Heart left ventricle (tissue), 16 donors: Measurements from ENCODE around the gene PGAP2. TPM values are rescaled to one million over a fixed set of nuclear protein-coding genes. Genes with fewer than 3 reads are reported as not detected.
A peak's percentile ranks its signal among the peaks of the same experiment; 100 is the strongest.
"Not testable (repeated sequence)": the region's sequence is repeated elsewhere in the genome, so short reads cannot be mapped to it uniquely, and the experiment has no call there.

Source experiments
- ATAC-seq, 4 donors: fragments of 200-7000 bp; cut with Tn5 transposase; one replicate each; pipeline ENCODE4 v1.9.1; 2020 to 2022; ENCODE audit warnings: moderate library complexity in 4 of 4, mild to moderate bottlenecking in 3 of 4, moderate number of reproducible peaks in 1 of 4
- DNase-seq, 5 donors: peaks; one replicate each; pipeline ENCODE4 v3.0.0-alpha.2; 2020
- H3K27ac ChIP-seq, 12 donors: fragments of 200-600 bp; sonication (generic) in 4 of 12; one replicate each; pipeline versions ENCODE4 v1.5.0 to v1.8.0; 2016 to 2022; ENCODE audit warnings: mild to moderate bottlenecking in 2 of 12
- H3K27me3 ChIP-seq, 9 donors: fragments of 200-600 bp; sonication (generic) in 2 of 9; one replicate each; pipeline versions ENCODE4 v1.5.1 to v1.8.0; 2016 to 2022; ENCODE audit warnings: mild to moderate bottlenecking in 3 of 9
- H3K36me3 ChIP-seq, 9 donors: fragments of 200-600 bp; sonication (generic) in 2 of 9; one replicate each; pipeline versions ENCODE4 v1.5.0 to v1.8.0; 2018 to 2022; ENCODE audit warnings: mild to moderate bottlenecking in 2 of 9
- H3K4me1 ChIP-seq, 12 donors: fragments of 200-600 bp; sonication (generic) in 4 of 12; one replicate each; pipeline versions ENCODE4 v1.5.0 to v1.8.0; 2016 to 2022; ENCODE audit warnings: mild to moderate bottlenecking in 3 of 12
- H3K4me3 ChIP-seq, 12 donors: fragments of 200-600 bp; sonication (generic) in 4 of 12; one replicate each; pipeline versions ENCODE4 v1.5.0 to v1.8.0; 2017 to 2022; ENCODE audit warnings: mild to moderate bottlenecking in 9 of 12, moderate library complexity in 4 of 12
- H3K9me3 ChIP-seq, 12 donors: fragments of 200-600 bp; sonication (generic) in 4 of 12; one replicate each; pipeline versions ENCODE4 v1.5.0 to v1.8.0; 2016 to 2022; ENCODE audit warnings: mild to moderate bottlenecking in 1 of 12
- POLR2A ChIP-seq, 2 donors: fragments of 450-650 bp; IDR thresholded peaks; one replicate each; pipeline ENCODE4 v1.6.1; 2017; ENCODE audit warnings: antibody characterized with exemption in 2 of 2, mild to moderate bottlenecking in 2 of 2, moderate library complexity in 2 of 2
- WGBS, 4 donors: extraction: QIAGEN DNeasy Blood & Tissue Kit in 2 of 4; methylation state at CpG; one replicate each; pipeline versions ENCODE4 v1.1.5 to v1.1.7; 2013 to 2018; 5-methylcytosine and 5-hydroxymethylcytosine counted together
- intact Hi-C, 10 donors: fragments of 100-400 bp; cut with DNase I; formaldehyde crosslinking; loops; one replicate each; pipeline versions ENCODE4 v1.11.1 to v1.14.2; 2022
- long read RNA-seq, 3 donors: library from polyadenylated mRNA; unstranded; transcript quantifications; one replicate each; pipeline ENCODE4 v2.0.0, GENCODE V29; 2020 to 2021
- polyA plus RNA-seq, 2 donors: library from polyadenylated mRNA; stranded (reverse); fragments of 200-250 nt; gene quantifications; one replicate each; pipeline ENCODE4 v1.2.3, GENCODE V29; 2013
- total RNA-seq, 9 donors: library from RNA; depleted of rRNA in 2 of 9; stranded (reverse); fragments of >200 nt in 2 of 9; fragmentation: NEBNext Ultra II Directional in 3 of 9; extraction: Animal tissue kit (Norgen Biotek cat#: 25700) in 3 of 9; gene quantifications; one replicate each; pipeline versions ENCODE4 v1.1.0 to v1.2.4, GENCODE V29; 2016 to 2023
- TF ChIP-seq, protein P1 (sequence below), 12 donors: fragments of 200-600 bp; sonication (generic) in 4 of 12; IDR thresholded peaks; one replicate each; pipeline versions ENCODE4 v1.5.0 to v1.8.0; 2018 to 2022; ENCODE audit warnings: antibody characterized with exemption in 12 of 12, mild to moderate bottlenecking in 5 of 12
- donor health status: ischemic (EF 13 %, LVEDD 7.1; RV severe dilation, severe dysfunction).
- donor health status: healthy with polysubstance abuse.
- donor health status: DM: no; HTN: yes; CAD: no.
- donor health status: DM: no; HTN: no; CAD: no.
- donor health status: ischemic (EF 25% LVEDD 6.9; RV normal size, moderate dysfunction).
- donor health status: ischemic (EF 25% LVEDD 5.7; RV mildly dilated, moderate dysfunction).
- donor health status: healthy.
- donor health status: DM: yes; HTN: yes; CAD: no.
- donor health status: ischemic (EF 35%, LVEDD 5.7; RV mildly dilated, moderate dysfunction).
- donor health status: nonischemic (EF 11% LVEDD 7.7; RV severe dilation, severe dysfunction).
- donor health status: DM: yes; HTN: yes; CAD: no.
- donor health status: PGD.
- donor health status: ischemic (EF 29% LVEDD 5.4; RV normal size, mild dysfunction).
- donor health status: nonischemic (EF 23%, LVEDD 6.1; RV moderate dilation, normal function).

Gene PGAP2
- total RNA-seq (10 to 100 TPM; 17.6 to 31.7 (median 23.3) TPM), polyA plus RNA-seq (10 to 100 TPM; 12.9 to 17.3 TPM)
- long read RNA-seq, donor 1, transcript PGAP2-207 (6 exons, 931 nt), result major isoform, 8 of 51 reads
- long read RNA-seq, donor 1, partial matches to known transcripts, result 24 of 51 reads
- long read RNA-seq, donor 1, other reads (novel, unspliced or antisense), result 12 of 51 reads
- long read RNA-seq, donor 2, transcript PGAP2-215 (6 exons, 798 nt), result minor isoform, 5 of 71 reads
- long read RNA-seq, donor 2, transcript PGAP2-207 (6 exons, 931 nt), result major isoform, 7 of 71 reads
- long read RNA-seq, donor 2, partial matches to known transcripts, result 30 of 71 reads
- long read RNA-seq, donor 2, other reads (novel, unspliced or antisense), result 20 of 71 reads
- long read RNA-seq, donor 3, transcript PGAP2-207 (6 exons, 931 nt), result major isoform, 8 of 35 reads
- long read RNA-seq, donor 3, partial matches to known transcripts, result 16 of 35 reads
- long read RNA-seq, donor 3, other reads (novel, unspliced or antisense), result 7 of 35 reads

DNA sequence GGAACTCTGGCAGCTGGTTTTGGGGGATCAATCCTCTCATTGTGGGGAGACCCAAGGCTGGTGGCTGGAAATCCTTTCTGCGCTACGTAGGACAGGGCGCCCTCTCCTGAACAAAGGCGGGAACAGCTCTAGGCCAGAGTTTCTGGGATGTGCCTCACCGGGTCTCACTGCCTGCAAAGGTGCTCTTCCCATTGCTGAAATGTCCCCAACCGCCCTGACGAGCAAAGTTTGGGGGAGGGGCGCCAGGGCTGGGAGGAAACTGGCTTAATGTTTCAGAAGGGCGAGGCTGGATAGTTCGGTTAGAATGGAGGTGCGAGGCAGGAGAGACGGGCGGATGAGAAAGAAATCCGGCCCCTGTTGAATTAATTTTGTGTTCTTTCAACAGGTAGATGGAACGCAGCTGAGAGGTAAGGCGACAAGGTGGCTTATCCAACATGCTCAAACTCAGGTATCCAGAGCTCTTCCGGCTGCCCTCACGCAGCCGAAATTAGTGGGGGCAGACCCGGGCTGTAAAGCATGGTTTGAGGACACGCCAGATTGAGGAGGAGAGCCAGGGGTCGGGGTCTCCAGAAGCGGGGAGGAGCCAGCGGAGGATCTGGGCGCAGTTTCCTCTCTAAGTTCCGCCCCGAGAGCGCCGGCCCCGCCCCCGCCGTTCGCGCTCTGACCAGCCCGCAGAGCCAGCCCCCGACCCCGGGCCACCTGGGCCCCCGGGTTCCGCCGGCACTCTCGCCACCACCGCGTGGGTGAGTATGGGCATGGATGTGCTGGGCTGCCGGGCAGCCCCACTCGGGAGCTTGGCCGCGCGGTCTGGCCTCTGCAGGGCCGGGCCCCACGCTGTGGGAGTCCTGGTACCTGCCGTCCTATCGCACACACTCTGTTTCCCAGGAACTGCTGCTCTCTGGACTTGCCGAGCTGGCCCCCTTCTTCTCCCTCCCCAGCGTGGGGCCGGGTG lies at the start of gene PGAP2:
TSS of gene PGAP2 (plus strand) at position 652 of the 952 bp plus-strand sequence. CDS start 2,700 bp downstream, outside the sequence.
- TF ChIP-seq, protein P1, sequence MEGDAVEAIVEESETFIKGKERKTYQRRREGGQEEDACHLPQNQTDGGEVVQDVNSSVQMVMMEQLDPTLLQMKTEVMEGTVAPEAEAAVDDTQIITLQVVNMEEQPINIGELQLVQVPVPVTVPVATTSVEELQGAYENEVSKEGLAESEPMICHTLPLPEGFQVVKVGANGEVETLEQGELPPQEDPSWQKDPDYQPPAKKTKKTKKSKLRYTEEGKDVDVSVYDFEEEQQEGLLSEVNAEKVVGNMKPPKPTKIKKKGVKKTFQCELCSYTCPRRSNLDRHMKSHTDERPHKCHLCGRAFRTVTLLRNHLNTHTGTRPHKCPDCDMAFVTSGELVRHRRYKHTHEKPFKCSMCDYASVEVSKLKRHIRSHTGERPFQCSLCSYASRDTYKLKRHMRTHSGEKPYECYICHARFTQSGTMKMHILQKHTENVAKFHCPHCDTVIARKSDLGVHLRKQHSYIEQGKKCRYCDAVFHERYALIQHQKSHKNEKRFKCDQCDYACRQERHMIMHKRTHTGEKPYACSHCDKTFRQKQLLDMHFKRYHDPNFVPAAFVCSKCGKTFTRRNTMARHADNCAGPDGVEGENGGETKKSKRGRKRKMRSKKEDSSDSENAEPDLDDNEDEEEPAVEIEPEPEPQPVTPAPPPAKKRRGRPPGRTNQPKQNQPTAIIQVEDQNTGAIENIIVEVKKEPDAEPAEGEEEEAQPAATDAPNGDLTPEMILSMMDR (IDR thresholded peaks at IDR 0.05), result peak; percentile 43 to 79 (median 62)
- TF ChIP-seq POLR2A (IDR thresholded peaks at IDR 0.05), result no peak
- WGBS, 4 donors, result 1 to 4% (median 2%) methylated on average over 21 to 55 of the region's 55 CpGs
- intact Hi-C loops, result loop anchor here in 4 of 10 donors (5.0 kb wide), 1 partner anchor 34 kb away; the partner anchor contains the start of gene RHOG (in 4 of the 4)
- Histone ChIP-seq H3K9me3 (no peaks in the 10 kb centered on the region), H3K4me1 (peaks cover 0 to 38% (median 16%) of the 10 kb centered on the region in 12 donors), H3K27ac (peak within 1 kb of the TSS in 11 of 12 donors; percentile 3 to 87 (median 71)), H3K27me3 (no peaks in the 10 kb centered on the region), H3K4me3 (peak within 1 kb of the TSS; percentile 38 to 96 (median 70)), H3K36me3 (no peaks in the 10 kb centered on the region)
- DNase-seq (peak; percentile 60 to 83 (median 73)), ATAC-seq (peak in 3 of 4 donors; percentile 59 to 80 (median 72))

DNA sequence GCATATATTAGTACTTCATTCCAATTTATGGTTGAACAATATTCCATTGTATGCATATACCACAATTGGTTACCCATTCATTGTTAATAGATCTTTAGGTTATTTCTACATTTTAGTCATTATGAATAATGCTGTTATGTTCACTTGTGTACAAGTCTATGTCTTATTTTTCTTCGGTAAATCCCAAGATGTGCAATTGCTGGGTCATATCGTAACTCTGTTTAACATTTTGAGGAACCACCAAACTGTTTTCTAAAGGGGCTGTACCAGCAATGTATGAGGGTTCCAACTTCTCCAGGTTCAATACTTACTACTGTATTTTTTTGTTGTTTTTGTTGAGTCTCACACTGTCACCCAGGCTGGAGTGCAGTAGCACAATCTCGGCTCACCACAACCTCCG lies 44.1 kb upstream of the PGAP2 start:
- ATAC-seq, result no peak
- Histone ChIP-seq H3K4me1 (no peaks in the 10 kb centered on the region), H3K9me3 (no peaks in the 10 kb centered on the region), H3K4me3 (no peak overlapping the region), H3K27me3 (no peaks in the 10 kb centered on the region), H3K27ac (no peak overlapping the region), H3K36me3 (peaks cover 0 to 100% (median 100%) of the 10 kb centered on the region in 9 donors)
- DNase-seq, result no peak
- no peak for TF ChIP-seq POLR2A (IDR thresholded peaks at IDR 0.05)
- TF ChIP-seq, protein P1 (IDR thresholded peaks at IDR 0.05), result no peak
- intact Hi-C loops, result loop anchor here in 1 of 10 donors (5.0 kb wide), 1 partner anchor 37 kb away; no protein-coding TSS in a partner anchor
- 96 to 99% (median 98%) methylated on average over 4 of the region's 4 CpGs for WGBS, 4 donors

DNA sequence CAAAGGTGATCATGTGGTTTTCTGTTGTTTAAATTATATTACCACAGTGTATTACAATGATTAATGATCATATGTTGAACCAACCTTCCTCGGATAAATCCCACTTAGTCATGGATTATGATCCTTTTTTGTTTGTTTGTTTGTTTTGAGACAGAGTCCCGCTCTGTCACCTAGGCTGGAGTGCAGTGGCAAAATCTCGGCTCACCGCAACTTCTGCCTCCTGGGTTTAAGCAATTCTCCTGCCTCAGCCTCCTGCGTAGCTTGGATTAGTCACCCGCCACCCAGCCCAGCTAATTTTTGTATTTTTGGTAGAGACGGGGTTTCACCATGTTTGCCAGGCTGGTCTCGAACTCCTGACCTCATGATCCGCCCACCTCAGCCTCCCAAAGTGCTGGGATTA lies 41.5 kb upstream of the PGAP2 start:
- ATAC-seq, H3K4me1 ChIP-seq, intact Hi-C loops, DNase-seq, H3K4me3 ChIP-seq, H3K9me3 ChIP-seq, H3K27me3 ChIP-seq, H3K27ac ChIP-seq: not testable (repeated sequence)
- 95 to 97% (median 97%) methylated on average over 9 of the region's 9 CpGs for WGBS, 4 donors
- H3K36me3 ChIP-seq, result peaks cover 0 to 100% (median 100%) of the 10 kb centered on the region in 9 donors

DNA sequence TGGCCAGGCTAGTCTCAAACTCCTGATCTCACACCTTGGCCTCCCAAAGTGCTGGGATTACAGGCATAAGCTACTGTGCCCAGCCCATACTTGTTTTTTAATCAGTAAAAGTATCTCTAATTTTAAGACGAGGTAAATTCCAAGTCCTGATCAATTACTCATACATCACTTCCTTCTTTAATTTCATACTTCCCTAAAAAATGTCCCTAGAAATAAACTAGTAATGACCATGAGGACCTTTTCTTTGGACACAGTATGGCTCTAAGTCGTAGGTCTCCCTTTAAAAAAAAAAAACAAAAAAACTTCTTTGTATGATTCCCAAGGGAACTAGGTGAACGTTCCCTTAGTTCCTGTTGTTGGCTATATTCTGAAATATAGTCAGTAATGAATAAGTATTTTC lies 40.8 kb upstream of the PGAP2 start:
- TF ChIP-seq, protein P1 (IDR thresholded peaks at IDR 0.05), result no peak
- TF ChIP-seq POLR2A (IDR thresholded peaks at IDR 0.05), result no peak
- H3K27ac ChIP-seq, result no peak overlapping the region
- no peak for ATAC-seq
- no peaks in the 10 kb centered on the region for H3K9me3 ChIP-seq
- no peaks in the 10 kb centered on the region for H3K4me1 ChIP-seq
- no peak for DNase-seq
- 69 to 81% (median 75%) methylated on average over 3 of the region's 3 CpGs for WGBS, 4 donors
- H3K36me3 ChIP-seq, result peaks cover 0 to 100% (median 99%) of the 10 kb centered on the region in 9 donors
- H3K4me3 ChIP-seq, result no peak overlapping the region
- no peaks in the 10 kb centered on the region for H3K27me3 ChIP-seq
- intact Hi-C loops, result no loop called here
